Measurements from ENCODE around the gene AGRN.
A peak's percentile ranks its signal among the peaks of the same experiment; 100 is the strongest.
"Not testable (repeated sequence)": the region's sequence is repeated elsewhere in the genome, so short reads cannot be mapped to it uniquely, and the experiment has no call there.

Gene AGRN

DNA sequence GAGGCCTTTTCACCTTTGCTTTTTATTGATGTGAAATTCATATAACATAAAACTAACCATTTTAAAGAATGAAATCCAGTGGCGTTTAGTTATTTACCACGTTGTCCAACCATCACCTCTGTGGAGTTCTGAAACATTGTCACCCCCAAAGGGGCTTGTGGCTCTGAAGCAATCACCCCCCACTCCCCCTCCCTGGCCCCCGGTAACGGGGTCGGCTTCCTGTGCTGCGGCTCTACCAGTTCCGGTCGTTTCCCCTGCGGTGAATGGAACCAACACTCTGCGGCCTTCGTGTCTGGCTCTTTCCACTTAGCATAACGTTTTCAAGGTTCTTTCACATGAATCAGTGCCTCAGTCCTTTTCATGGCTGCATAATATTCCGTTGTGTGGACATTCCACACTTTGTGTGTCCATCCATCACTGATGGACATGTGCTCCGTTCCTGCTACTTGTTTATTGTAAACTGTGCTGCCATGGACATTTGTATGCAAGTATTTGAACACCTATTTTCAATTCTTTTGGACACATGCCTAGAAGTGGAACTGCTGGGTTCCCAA lies 8.4 kb upstream of the AGRN start:
- Histone ChIP-seq H3K27me3 (ENCODE audit: control insufficient read depth, insufficient read depth, low read length) (no peaks in the 10 kb centered on the region), H3K9me3 (ENCODE audit: control insufficient read depth, low read length) (no peaks in the 10 kb centered on the region), H3K4me1 (ENCODE audit: control insufficient read depth, insufficient read depth, low read length) (peaks cover 23% of the 10 kb centered on the region), H3K9ac (ENCODE audit: low read length) (no peak overlapping the region), H3K4me3 (ENCODE audit: low read length) (no peak overlapping the region), H3K36me3 (ENCODE audit: control insufficient read depth, insufficient read depth, low read length) (no peaks in the 10 kb centered on the region)

DNA sequence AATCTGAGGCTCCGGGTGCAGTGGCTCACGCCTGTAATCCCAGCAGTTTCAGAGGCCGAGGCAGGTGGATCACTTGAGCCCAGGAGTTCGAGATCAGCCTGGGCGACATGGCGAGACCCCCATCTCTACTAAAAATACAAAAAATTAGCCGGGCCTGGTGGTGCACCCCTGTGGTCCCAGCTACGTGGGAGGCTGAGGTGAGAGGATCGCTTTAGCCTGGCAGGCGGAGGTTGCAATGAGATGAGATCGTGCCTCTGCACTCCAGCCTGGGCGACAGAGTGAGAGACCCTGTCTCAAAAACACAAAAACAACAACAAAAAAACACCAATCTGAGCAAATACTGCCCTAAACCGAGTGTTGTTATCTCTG lies 7.2 kb upstream of the AGRN start:
- Histone ChIP-seq H3K4me3 (ENCODE audit: low read length) (peak overlapping the region; percentile 70), H3K9ac (ENCODE audit: low read length) (peak overlapping the region; percentile 75), H3K4me1 (ENCODE audit: control insufficient read depth, insufficient read depth, low read length) (peaks cover 17% of the 10 kb centered on the region)
- H3K27me3 ChIP-seq (ENCODE audit: control insufficient read depth, insufficient read depth, low read length); H3K9me3 ChIP-seq (ENCODE audit: control insufficient read depth, low read length); H3K36me3 ChIP-seq (ENCODE audit: control insufficient read depth, insufficient read depth, low read length): not testable (repeated sequence)

- Histone ChIP-seq H3K27me3 (ENCODE audit: control insufficient read depth, insufficient read depth, low read length) (no peaks in the 10 kb centered on the region), H3K4me1 (ENCODE audit: control insufficient read depth, insufficient read depth, low read length) (peaks cover 17% of the 10 kb centered on the region)
Measured at GRCh38 chr1:1013105-1013921, 6.6 kb upstream of the AGRN start, which contains the start of gene ISG15. ISG15 (plus strand) TSS chr1:1013497; CDS start chr1:1013574, 77 bp downstream.

DNA sequence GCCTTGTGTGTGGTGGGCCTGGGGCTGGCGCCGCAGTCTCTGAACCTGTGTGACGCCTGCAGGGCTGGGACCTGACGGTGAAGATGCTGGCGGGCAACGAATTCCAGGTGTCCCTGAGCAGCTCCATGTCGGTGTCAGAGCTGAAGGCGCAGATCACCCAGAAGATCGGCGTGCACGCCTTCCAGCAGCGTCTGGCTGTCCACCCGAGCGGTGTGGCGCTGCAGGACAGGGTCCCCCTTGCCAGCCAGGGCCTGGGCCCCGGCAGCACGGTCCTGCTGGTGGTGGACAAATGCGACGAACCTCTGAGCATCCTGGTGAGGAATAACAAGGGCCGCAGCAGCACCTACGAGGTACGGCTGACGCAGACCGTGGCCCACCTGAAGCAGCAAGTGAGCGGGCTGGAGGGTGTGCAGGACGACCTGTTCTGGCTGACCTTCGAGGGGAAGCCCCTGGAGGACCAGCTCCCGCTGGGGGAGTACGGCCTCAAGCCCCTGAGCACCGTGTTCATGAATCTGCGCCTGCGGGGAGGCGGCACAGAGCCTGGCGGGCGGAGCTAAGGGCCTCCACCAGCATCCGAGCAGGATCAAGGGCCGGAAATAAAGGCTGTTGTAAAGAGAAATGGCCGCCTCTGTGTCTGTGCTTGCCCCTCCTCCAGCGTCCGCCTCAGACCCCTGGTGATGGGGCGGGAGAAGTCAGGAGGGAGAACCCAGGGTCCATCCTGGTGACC lies 5.8 kb upstream of the AGRN start:
- Histone ChIP-seq H3K9ac (ENCODE audit: low read length) (peak overlapping the region; percentile 75), H3K9me3 (ENCODE audit: control insufficient read depth, low read length) (no peaks in the 10 kb centered on the region), H3K36me3 (ENCODE audit: control insufficient read depth, insufficient read depth, low read length) (no peaks in the 10 kb centered on the region), H3K4me3 (ENCODE audit: low read length) (peak overlapping the region; percentile 70), H3K27me3 (ENCODE audit: control insufficient read depth, insufficient read depth, low read length) (no peaks in the 10 kb centered on the region), H3K4me1 (ENCODE audit: control insufficient read depth, insufficient read depth, low read length) (peaks cover 19% of the 10 kb centered on the region)

More at GRCh38 chr1:1013105-1013921, 6.6 kb upstream of the AGRN start, which contains the start of gene ISG15:
- Histone ChIP-seq H3K4me3 (ENCODE audit: low read length) (peak within 1 kb of the TSS; percentile 70), H3K36me3 (ENCODE audit: control insufficient read depth, insufficient read depth, low read length) (no peaks in the 10 kb centered on the region), H3K9me3 (ENCODE audit: control insufficient read depth, low read length) (no peaks in the 10 kb centered on the region), H3K9ac (ENCODE audit: low read length) (peak within 1 kb of the TSS; percentile 75)

- Histone ChIP-seq H3K27me3 (ENCODE audit: control insufficient read depth, insufficient read depth, low read length) (no peaks in the 10 kb centered on the region), H3K9ac (ENCODE audit: low read length) (no peak overlapping the region), H3K36me3 (ENCODE audit: control insufficient read depth, insufficient read depth, low read length) (no peaks in the 10 kb centered on the region), H3K4me3 (ENCODE audit: low read length) (no peak overlapping the region), H3K9me3 (ENCODE audit: control insufficient read depth, low read length) (no peaks in the 10 kb centered on the region), H3K4me1 (ENCODE audit: control insufficient read depth, insufficient read depth, low read length) (peaks cover 20% of the 10 kb centered on the region)
Measured at GRCh38 chr1:1014799-1015681, 4.9 kb upstream of the AGRN start.

GRCh38 chr1:1017397-1018320 lies 2.3 kb upstream of the AGRN start:
- H3K9me3 ChIP-seq (ENCODE audit: control insufficient read depth, low read length); H3K36me3 ChIP-seq (ENCODE audit: control insufficient read depth, insufficient read depth, low read length); H3K4me3 ChIP-seq (ENCODE audit: low read length); H3K9ac ChIP-seq (ENCODE audit: low read length); H3K27me3 ChIP-seq (ENCODE audit: control insufficient read depth, insufficient read depth, low read length): not testable (repeated sequence)
- H3K4me1 ChIP-seq (ENCODE audit: control insufficient read depth, insufficient read depth, low read length) = peaks cover 27% of the 10 kb centered on the region

DNA sequence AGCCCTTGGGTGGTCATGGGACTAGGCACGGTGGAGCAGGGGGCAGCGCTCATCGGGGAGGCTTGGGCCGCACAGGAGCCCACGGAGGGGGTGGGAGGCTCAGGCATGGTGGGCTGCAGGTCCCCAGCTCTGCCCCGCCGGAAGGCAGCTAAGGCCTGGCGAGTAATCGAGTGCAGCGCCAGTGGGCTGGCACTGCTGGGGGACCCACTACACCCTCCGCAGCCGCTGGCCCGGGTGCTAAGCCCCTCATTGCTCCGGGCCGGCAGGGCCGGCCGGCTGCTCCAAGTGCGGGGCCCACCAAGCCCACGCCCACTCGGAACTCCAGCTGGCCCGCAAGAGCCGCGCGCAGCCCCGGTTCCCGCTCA lies 1.6 kb upstream of the AGRN start:
- not testable (repeated sequence) for H3K4me3 ChIP-seq (ENCODE audit: low read length)
- H3K4me1 ChIP-seq (ENCODE audit: control insufficient read depth, insufficient read depth, low read length) = peaks cover 28% of the 10 kb centered on the region

GRCh38 chr1:1019122-1019999 lies 559 bp upstream of the AGRN start:
- H3K27me3 ChIP-seq (ENCODE audit: control insufficient read depth, insufficient read depth, low read length) = no peaks in the 10 kb centered on the region
- H3K36me3 ChIP-seq (ENCODE audit: control insufficient read depth, insufficient read depth, low read length) = no peaks in the 10 kb centered on the region
- no peak overlapping the region for H3K4me3 ChIP-seq (ENCODE audit: low read length)
- H3K9ac ChIP-seq (ENCODE audit: low read length) = no peak overlapping the region
- H3K9me3 ChIP-seq (ENCODE audit: control insufficient read depth, low read length) = no peaks in the 10 kb centered on the region
- H3K4me1 ChIP-seq (ENCODE audit: control insufficient read depth, insufficient read depth, low read length) = peaks cover 30% of the 10 kb centered on the region

More for the DNA sequence above, 1.6 kb upstream of the AGRN start:
- H3K9me3 ChIP-seq (ENCODE audit: control insufficient read depth, low read length); H3K27me3 ChIP-seq (ENCODE audit: control insufficient read depth, insufficient read depth, low read length); H3K9ac ChIP-seq (ENCODE audit: low read length); H3K36me3 ChIP-seq (ENCODE audit: control insufficient read depth, insufficient read depth, low read length): not testable (repeated sequence)

DNA sequence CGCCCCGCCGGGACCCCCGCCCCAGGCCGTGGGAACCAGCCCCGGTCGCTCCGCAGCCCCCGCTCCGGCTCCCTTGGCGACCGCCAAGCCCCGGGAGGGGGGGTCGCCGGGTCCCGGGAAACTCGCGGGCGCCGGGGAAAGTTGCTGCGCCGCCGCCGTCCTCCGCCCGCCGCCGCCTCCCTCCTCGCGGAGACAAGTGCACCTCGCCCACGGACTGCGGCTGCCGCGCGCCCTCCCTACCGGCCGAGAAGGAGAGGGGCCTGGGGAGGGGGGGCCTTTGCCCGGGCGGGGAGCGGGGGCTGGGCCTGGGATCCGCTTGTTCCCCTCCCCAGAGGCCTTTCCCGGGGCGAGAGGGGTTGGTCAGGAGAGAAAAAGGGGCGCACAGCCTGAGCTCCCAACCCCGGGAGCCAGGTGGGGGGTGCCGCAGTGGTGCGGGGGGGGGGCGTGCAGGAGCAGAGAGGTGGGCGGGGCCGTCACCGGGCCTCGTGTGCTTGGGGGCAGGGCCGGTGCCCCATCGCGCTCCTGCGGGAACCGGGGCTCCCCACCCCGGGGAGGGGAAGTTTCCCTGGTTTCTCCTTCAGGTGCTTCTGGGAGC lies 592 bp downstream of the AGRN start:
- no peaks in the 10 kb centered on the region for H3K9me3 ChIP-seq (ENCODE audit: control insufficient read depth, low read length)
- H3K36me3 ChIP-seq (ENCODE audit: control insufficient read depth, insufficient read depth, low read length) = no peaks in the 10 kb centered on the region
- H3K4me1 ChIP-seq (ENCODE audit: control insufficient read depth, insufficient read depth, low read length) = peaks cover 31% of the 10 kb centered on the region
- no peaks in the 10 kb centered on the region for H3K27me3 ChIP-seq (ENCODE audit: control insufficient read depth, insufficient read depth, low read length)
- peak overlapping the region; percentile 43 for H3K9ac ChIP-seq (ENCODE audit: low read length)
- H3K4me3 ChIP-seq (ENCODE audit: low read length) = no peak overlapping the region

Data from mucosa of stomach (tissue), 1 donor.